Mucosa of stomach (tissue), 1 donor: ENCODE data around the gene PMVK.

ENCODE experiments used
- H3K27me3 ChIP-seq: one replicate; pipeline ENCODE4 v1.7.0; 2013; ENCODE audit warnings: mild to moderate bottlenecking, low read length; ENCODE audit not compliant: control insufficient read depth, insufficient read depth
- H3K36me3 ChIP-seq: one replicate; pipeline ENCODE4 v1.7.0; 2013; ENCODE audit warnings: low read length; ENCODE audit not compliant: control insufficient read depth, insufficient read depth
- H3K4me1 ChIP-seq: one replicate; pipeline ENCODE4 v1.7.0; 2013; ENCODE audit warnings: mild to moderate bottlenecking, low read length; ENCODE audit not compliant: control insufficient read depth, insufficient read depth
- H3K4me3 ChIP-seq: one replicate; pipeline ENCODE4 v1.7.0; 2013; ENCODE audit warnings: low read length
- H3K9ac ChIP-seq: one replicate; pipeline ENCODE4 v1.7.0; 2013; ENCODE audit warnings: mild to moderate bottlenecking, low read length, moderate library complexity
- H3K9me3 ChIP-seq: one replicate; pipeline ENCODE4 v1.7.0; 2013; ENCODE audit warnings: mild to moderate bottlenecking, low read length, moderate library complexity; ENCODE audit not compliant: control insufficient read depth
- donor health status: Pancreatic carcinoma.

PMVK gene

GRCh38 chr1:154955039-154955717 is 18.7 kb upstream of the PMVK start:
- no peaks in the 10 kb centered on the region for H3K9me3 ChIP-seq
- no peaks in the 10 kb centered on the region for H3K36me3 ChIP-seq
- H3K9ac ChIP-seq: peak overlapping the region; percentile 60
- H3K4me1 ChIP-seq: peaks cover 36% of the 10 kb centered on the region
- no peaks in the 10 kb centered on the region for H3K27me3 ChIP-seq
- peak overlapping the region; percentile 60 for H3K4me3 ChIP-seq

GRCh38 chr1:154954541-154954940 is 18.0 kb upstream of the PMVK start:
- no peak overlapping the region for H3K4me3 ChIP-seq
- peaks cover 36% of the 10 kb centered on the region for H3K4me1 ChIP-seq
- no peaks in the 10 kb centered on the region for H3K36me3 ChIP-seq
- no peaks in the 10 kb centered on the region for H3K9me3 ChIP-seq
- no peak overlapping the region for H3K9ac ChIP-seq
- H3K27me3 ChIP-seq: no peaks in the 10 kb centered on the region

- Histone ChIP-seq H3K9me3 (no peaks in the 10 kb centered on the region), H3K27me3 (no peaks in the 10 kb centered on the region), H3K4me3 (no peak overlapping the region), H3K4me1 (peaks cover 36% of the 10 kb centered on the region), H3K9ac (peak overlapping the region; percentile 24), H3K36me3 (no peaks in the 10 kb centered on the region)
Measured at GRCh38 chr1:154953611-154954038, 17.1 kb upstream of the PMVK start.

GRCh38 chr1:154952664-154953063 is 16.1 kb upstream of the PMVK start:
- Histone ChIP-seq H3K4me1 (peaks cover 36% of the 10 kb centered on the region), H3K9me3 (no peaks in the 10 kb centered on the region), H3K4me3 (no peak overlapping the region), H3K36me3 (peaks cover 5% of the 10 kb centered on the region), H3K27me3 (no peaks in the 10 kb centered on the region), H3K9ac (no peak overlapping the region)

GRCh38 chr1:154951901-154952657 is 15.6 kb upstream of the PMVK start:
- H3K27me3 ChIP-seq: no peaks in the 10 kb centered on the region
- H3K4me3 ChIP-seq: no peak overlapping the region
- peaks cover 8% of the 10 kb centered on the region for H3K36me3 ChIP-seq
- H3K4me1 ChIP-seq: peaks cover 33% of the 10 kb centered on the region
- no peak overlapping the region for H3K9ac ChIP-seq
- H3K9me3 ChIP-seq: no peaks in the 10 kb centered on the region

GRCh38 chr1:154948079-154948478 is 11.6 kb upstream of the PMVK start:
- no peak overlapping the region for H3K9ac ChIP-seq
- H3K27me3 ChIP-seq: no peaks in the 10 kb centered on the region
- H3K36me3 ChIP-seq: peaks cover 8% of the 10 kb centered on the region
- H3K9me3 ChIP-seq: no peaks in the 10 kb centered on the region
- peaks cover 20% of the 10 kb centered on the region for H3K4me1 ChIP-seq
- H3K4me3 ChIP-seq: no peak overlapping the region

GRCh38 chr1:154945962-154946850 is 9.7 kb upstream of the PMVK start:
- peaks cover 36% of the 10 kb centered on the region for H3K4me1 ChIP-seq
- no peak overlapping the region for H3K9ac ChIP-seq
- peaks cover 8% of the 10 kb centered on the region for H3K36me3 ChIP-seq
- no peak overlapping the region for H3K4me3 ChIP-seq
- no peaks in the 10 kb centered on the region for H3K27me3 ChIP-seq
- no peaks in the 10 kb centered on the region for H3K9me3 ChIP-seq

- Histone ChIP-seq H3K9ac (no peak overlapping the region), H3K4me1 (peaks cover 43% of the 10 kb centered on the region), H3K4me3 (no peak overlapping the region), H3K9me3 (no peaks in the 10 kb centered on the region), H3K27me3 (no peaks in the 10 kb centered on the region), H3K36me3 (peaks cover 8% of the 10 kb centered on the region)
Measured at GRCh38 chr1:154945160-154945961, 8.8 kb upstream of the PMVK start.

GRCh38 chr1:154944401-154945159 is 8.1 kb upstream of the PMVK start:
- Histone ChIP-seq H3K36me3 (peaks cover 8% of the 10 kb centered on the region), H3K9me3 (no peaks in the 10 kb centered on the region), H3K27me3 (no peaks in the 10 kb centered on the region), H3K9ac (peak overlapping the region; percentile 23), H3K4me1 (peaks cover 43% of the 10 kb centered on the region), H3K4me3 (no peak overlapping the region)

GRCh38 chr1:154943649-154944400 is 7.3 kb upstream of the PMVK start:
- no peaks in the 10 kb centered on the region for H3K27me3 ChIP-seq
- H3K9ac ChIP-seq: peak overlapping the region; percentile 23
- peaks cover 43% of the 10 kb centered on the region for H3K4me1 ChIP-seq
- no peaks in the 10 kb centered on the region for H3K9me3 ChIP-seq
- no peak overlapping the region for H3K4me3 ChIP-seq
- H3K36me3 ChIP-seq: peaks cover 8% of the 10 kb centered on the region
